Karpas-422 (cell line): ENCODE results near the gene COA1. TPM values are rescaled to one million over a fixed set of nuclear protein-coding genes. Genes with fewer than 3 reads are reported as not detected.
A peak's percentile ranks its signal among the peaks of the same experiment; 100 is the strongest.
"Not testable (repeated sequence)": the region's sequence is repeated elsewhere in the genome, so short reads cannot be mapped to it uniquely, and the experiment has no call there.

ENCODE experiments used
- DNase-seq: peaks from one replicate; pipeline ENCODE4 v3.0.0-alpha.2; 2015
- H2AFZ ChIP-seq: fragments of 200-600 bp; sonication (generic); 2 replicates; pipeline ENCODE4 v1.6.1; 2014; ENCODE audit warnings: antibody characterized with exemption, low read length, mixed read lengths
- H3K27ac ChIP-seq: fragments of 200-600 bp; sonication (generic); 2 replicates; pipeline ENCODE4 v1.5.1; 2014; ENCODE audit warnings: mild to moderate bottlenecking, low read length, moderate library complexity
- H3K27me3 ChIP-seq: fragments of 200-600 bp; sonication (generic); 2 replicates; pipeline ENCODE4 v1.6.1; 2014; ENCODE audit warnings: low read length, mixed read lengths
- H3K36me3 ChIP-seq: fragments of 200-600 bp; sonication (generic); 2 replicates; pipeline ENCODE4 v1.6.1; 2014; ENCODE audit warnings: low read length, mixed read lengths; ENCODE audit not compliant: insufficient read depth
- H3K4me1 ChIP-seq: fragments of 200-600 bp; sonication (generic); 2 replicates; pipeline ENCODE4 v1.6.1; 2014; ENCODE audit warnings: mild to moderate bottlenecking, low read length, mixed read lengths
- H3K4me2 ChIP-seq: fragments of 200-600 bp; sonication (generic); 2 replicates; pipeline ENCODE4 v1.6.1; 2014; ENCODE audit warnings: low read length, low read depth, mild to moderate bottlenecking; ENCODE audit not compliant: poor library complexity, severe bottlenecking
- H3K4me3 ChIP-seq: fragments of 200-600 bp; sonication (generic); 2 replicates; pipeline ENCODE4 v1.5.1; 2014; ENCODE audit warnings: mild to moderate bottlenecking, antibody characterized with exemption, low read length, mixed read lengths
- H3K79me2 ChIP-seq: fragments of 200-600 bp; sonication (generic); 2 replicates; pipeline ENCODE4 v1.6.1; 2014; ENCODE audit warnings: mild to moderate bottlenecking, low read length, mixed read lengths
- H3K9ac ChIP-seq: fragments of 200-600 bp; sonication (generic); 2 replicates; pipeline ENCODE4 v1.6.0; 2014; ENCODE audit warnings: low read length
- H3K9me2 ChIP-seq: fragments of 200-600 bp; sonication (generic), shearing (Covaris generic); replicated peaks from 2 replicates; pipeline ENCODE4 v1.6.0; 2014; ENCODE audit warnings: mild to moderate bottlenecking, low read length, moderate library complexity; ENCODE audit not compliant: insufficient read depth
- H3K9me3 ChIP-seq: fragments of 300-700, 200-600 bp; sonication (generic); 2 replicates; pipeline ENCODE4 v1.6.1; 2014; ENCODE audit warnings: low read length, mixed read lengths
- H4K20me1 ChIP-seq: fragments of 200-600 bp; sonication (generic); 2 replicates; pipeline ENCODE4 v1.6.1; 2014; ENCODE audit warnings: mild to moderate bottlenecking, antibody characterized with exemption, low read length, low read depth; ENCODE audit not compliant: insufficient read depth
- total RNA-seq: library from RNA; depleted of rRNA; stranded (reverse); fragments of >200 nt; shearing (Covaris generic); gene quantifications from 2 replicates; pipeline ENCODE4 v1.2.3, GENCODE V29; 2014; ENCODE audit warnings: low replicate concordance

Gene COA1
- total RNA-seq, 1 experiment from 2014 or later: 60.2 TPM

- Histone ChIP-seq H3K4me1 (peaks cover 23% of the 10 kb centered on the region), H3K27ac (no peak overlapping the region), H3K4me2 (no peak overlapping the region), H3K36me3 (peaks cover 12% of the 10 kb centered on the region; the same call in 1 of the 2 replicates), H3K4me3 (no peak overlapping the region), H3K9me3 (no peaks in the 10 kb centered on the region), H4K20me1 (no peaks in the 10 kb centered on the region), H3K27me3 (no peaks in the 10 kb centered on the region), H3K79me2 (no peaks in the 10 kb centered on the region), H2AFZ (no peak overlapping the region), H3K9me2 (no peaks in the 10 kb centered on the region), H3K9ac (no peak overlapping the region)
- no peak for DNase-seq
These were observed 100.9 kb downstream of the COA1 start for GRCh38 chr7:43628431-43628830.

GRCh38 chr7:43627798-43628197, 101.5 kb downstream of the COA1 start:
- peaks cover 23% of the 10 kb centered on the region for H3K4me1 ChIP-seq
- not testable (repeated sequence) for H3K9me3 ChIP-seq, H2AFZ ChIP-seq, H3K9me2 ChIP-seq, H3K79me2 ChIP-seq, H3K27me3 ChIP-seq, H3K4me3 ChIP-seq, H3K36me3 ChIP-seq, H3K27ac ChIP-seq, H4K20me1 ChIP-seq, H3K4me2 ChIP-seq, DNase-seq, H3K9ac ChIP-seq

GRCh38 chr7:43626695-43627094, 102.6 kb downstream of the COA1 start:
- Histone ChIP-seq H3K27ac (peak overlapping the region; percentile 23; the same call in 1 of the 2 replicates), H3K4me3 (no peak overlapping the region), H3K9me3 (no peaks in the 10 kb centered on the region), H4K20me1 (no peaks in the 10 kb centered on the region), H3K4me2 (no peak overlapping the region), H3K36me3 (peaks cover 9% of the 10 kb centered on the region; the same call in 1 of the 2 replicates), H3K79me2 (no peaks in the 10 kb centered on the region), H3K9ac (no peak overlapping the region), H3K4me1 (peaks cover 23% of the 10 kb centered on the region), H3K27me3 (no peaks in the 10 kb centered on the region), H2AFZ (no peak overlapping the region), H3K9me2 (no peaks in the 10 kb centered on the region)
- no peak for DNase-seq

GRCh38 chr7:43625980-43626379, 103.3 kb downstream of the COA1 start:
- no peaks in the 10 kb centered on the region for H4K20me1 ChIP-seq
- no peak overlapping the region for H2AFZ ChIP-seq
- H3K36me3 ChIP-seq: peaks cover 9% of the 10 kb centered on the region; the same call in 1 of the 2 replicates
- H3K79me2 ChIP-seq: no peaks in the 10 kb centered on the region
- H3K9me3 ChIP-seq: no peaks in the 10 kb centered on the region
- H3K9ac ChIP-seq: no peak overlapping the region
- peak overlapping the region; percentile 59 for H3K27ac ChIP-seq
- peak overlapping the region; percentile 40 for H3K4me2 ChIP-seq
- DNase-seq: no peak
- H3K9me2 ChIP-seq: no peaks in the 10 kb centered on the region
- no peaks in the 10 kb centered on the region for H3K27me3 ChIP-seq
- no peak overlapping the region for H3K4me3 ChIP-seq
- H3K4me1 ChIP-seq: peaks cover 23% of the 10 kb centered on the region

- no peaks in the 10 kb centered on the region for H3K9me3 ChIP-seq
- no peak overlapping the region for H3K4me3 ChIP-seq
- H2AFZ ChIP-seq: no peak overlapping the region
- peak overlapping the region; percentile 40 for H3K4me2 ChIP-seq
- H4K20me1 ChIP-seq: no peaks in the 10 kb centered on the region
- peak overlapping the region; percentile 59 for H3K27ac ChIP-seq
- no peaks in the 10 kb centered on the region for H3K79me2 ChIP-seq
- DNase-seq: peak; percentile 62
- H3K9ac ChIP-seq: no peak overlapping the region
- H3K27me3 ChIP-seq: no peaks in the 10 kb centered on the region
- peaks cover 9% of the 10 kb centered on the region; the same call in 1 of the 2 replicates for H3K36me3 ChIP-seq
- H3K9me2 ChIP-seq: no peaks in the 10 kb centered on the region
- peaks cover 23% of the 10 kb centered on the region for H3K4me1 ChIP-seq
These were observed 103.9 kb downstream of the COA1 start for GRCh38 chr7:43625453-43625852.

- Histone ChIP-seq H3K27me3 (no peaks in the 10 kb centered on the region), H3K9ac (no peak overlapping the region), H4K20me1 (no peaks in the 10 kb centered on the region), H2AFZ (no peak overlapping the region), H3K27ac (no peak overlapping the region), H3K9me2 (no peaks in the 10 kb centered on the region), H3K4me1 (peaks cover 23% of the 10 kb centered on the region), H3K4me2 (no peak overlapping the region), H3K79me2 (no peaks in the 10 kb centered on the region), H3K36me3 (peaks cover 9% of the 10 kb centered on the region; the same call in 1 of the 2 replicates), H3K4me3 (no peak overlapping the region), H3K9me3 (no peaks in the 10 kb centered on the region)
- DNase-seq: no peak
These were observed 105.2 kb downstream of the COA1 start for GRCh38 chr7:43624156-43624555.

GRCh38 chr7:43621729-43622448, 107.4 kb downstream of the COA1 start:
- H3K4me1 ChIP-seq: peaks cover 21% of the 10 kb centered on the region
- H3K36me3 ChIP-seq: peaks cover 9% of the 10 kb centered on the region; the same call in 1 of the 2 replicates

GRCh38 chr7:43619213-43620012, 109.9 kb downstream of the COA1 start:
- Histone ChIP-seq H3K27me3 (no peaks in the 10 kb centered on the region), H3K4me1 (no peaks in the 10 kb centered on the region), H3K9me3 (no peaks in the 10 kb centered on the region), H3K4me2 (no peak overlapping the region), H3K9me2 (no peaks in the 10 kb centered on the region), H4K20me1 (no peaks in the 10 kb centered on the region), H3K36me3 (peaks cover 6% of the 10 kb centered on the region; the same call in 1 of the 2 replicates), H3K79me2 (no peaks in the 10 kb centered on the region), H3K27ac (no peak overlapping the region), H3K9ac (no peak overlapping the region), H2AFZ (no peak overlapping the region), H3K4me3 (no peak overlapping the region)
- DNase-seq: no peak

More at GRCh38 chr7:43621729-43622448, 107.4 kb downstream of the COA1 start:
- no peak overlapping the region for H3K4me3 ChIP-seq
- no peaks in the 10 kb centered on the region for H3K79me2 ChIP-seq
- no peaks in the 10 kb centered on the region for H3K9me2 ChIP-seq
- no peaks in the 10 kb centered on the region for H3K27me3 ChIP-seq
- H2AFZ ChIP-seq: no peak overlapping the region
- no peak for DNase-seq
- H3K4me2 ChIP-seq: no peak overlapping the region
- no peak overlapping the region for H3K27ac ChIP-seq
- no peaks in the 10 kb centered on the region for H4K20me1 ChIP-seq
- no peaks in the 10 kb centered on the region for H3K9me3 ChIP-seq
- H3K9ac ChIP-seq: no peak overlapping the region
